H1 (cell line): ENCODE results near the gene TMEM131L. TPM values are rescaled to one million over a fixed set of nuclear protein-coding genes. Genes with fewer than 3 reads are reported as not detected.

Experiments used
- ZNF274 ChIP-seq: IDR thresholded peaks from 2 replicates; pipeline ENCODE4 v1.7.0; 2012; ENCODE audit warnings: low read length, borderline replicate concordance; ENCODE audit errors: extremely low read depth
- polyA plus RNA-seq, 7 experiments: library from polyadenylated mRNA; depleted of rRNA in 3 of 7; stranded (reverse) in 5 of 7; unstranded in 2 of 7; fragments of >200 nt in 5 of 7; fragments of 200-250 nt in 2 of 7; gene quantifications; 1 replicate in 5 of 7; 2 replicates in 1 of 7; 4 replicates in 1 of 7; pipeline versions ENCODE4 v1.2.1 to v1.2.3, GENCODE V29; 2011 to 2013; ENCODE audit warnings: missing spikeins in 2 of 7, mixed read lengths in 2 of 7
- total RNA-seq: library from RNA; stranded (reverse); fragmentation: NEBNext Ultra II Directional; extraction: Animal tissue kit (Norgen Biotek cat#: 25700); gene quantifications from 2 replicates; pipeline ENCODE4 v1.2.1, GENCODE V29; 2021

Gene TMEM131L
- total and polyA plus RNA-seq, 2 of the 8 experiments (the other 6 are each of a cell fraction or from before 2014, with no cell fraction given): 14.3 to 26.1 TPM

GRCh38 chr4:153518001-153518400 is 51.8 kb downstream of the TMEM131L start (continued):
- TF ChIP-seq ZNF274: no peak
